Activated CD4-positive, CD25-positive, alpha-beta regulatory T cell (primary cell): ENCODE data around the gene UBTD1.
A peak's percentile ranks its signal among the peaks of the same experiment; 100 is the strongest.
"Not testable (repeated sequence)": the region's sequence is repeated elsewhere in the genome, so short reads cannot be mapped to it uniquely, and the experiment has no call there.

ENCODE experiments used
- DNase-seq, 4 experiments: peaks; one replicate each; lab custom pipeline; 2025; lab: John Stamatoyannopoulos, UW

UBTD1 gene

GRCh38 chr10:97498841-97499560, at the start of gene UBTD1:
UBTD1 (plus strand) TSS chr10:97498924; CDS start chr10:97499204, 280 bp downstream.
- peak in 3 of 4 experiments; percentile 6 to 25 (median 9) for DNase-seq

- no peak for DNase-seq
Measured at GRCh38 chr10:97450828-97451227, 47.9 kb upstream of the UBTD1 start.

GRCh38 chr10:97451605-97452004, 47.1 kb upstream of the UBTD1 start:
- no peak for DNase-seq

GRCh38 chr10:97452352-97452751, 46.4 kb upstream of the UBTD1 start:
- no peak for DNase-seq

GRCh38 chr10:97454330-97455036, 44.2 kb upstream of the UBTD1 start:
- DNase-seq: no peak

- DNase-seq: no peak
Measured at GRCh38 chr10:97456034-97456685, 42.6 kb upstream of the UBTD1 start.

GRCh38 chr10:97456686-97457065, 42.0 kb upstream of the UBTD1 start:
- no peak for DNase-seq

- no peak for DNase-seq
Measured at GRCh38 chr10:97459111-97459510, 39.6 kb upstream of the UBTD1 start.

- DNase-seq: no peak
Measured at GRCh38 chr10:97459933-97460332, 38.8 kb upstream of the UBTD1 start.

GRCh38 chr10:97462309-97462708, 36.4 kb upstream of the UBTD1 start:
- DNase-seq: no peak

- DNase-seq: peak in 2 of 4 experiments; percentile 5 to 7
Measured at GRCh38 chr10:97463363-97464132, 35.2 kb upstream of the UBTD1 start.

GRCh38 chr10:97464226-97464625, 34.5 kb upstream of the UBTD1 start:
- DNase-seq: no peak

GRCh38 chr10:97465982-97466381, 32.7 kb upstream of the UBTD1 start:
- DNase-seq: no peak

GRCh38 chr10:97466755-97467154, 32.0 kb upstream of the UBTD1 start:
- DNase-seq: no peak

- DNase-seq: no peak
Measured at GRCh38 chr10:97468162-97468561, 30.6 kb upstream of the UBTD1 start.

GRCh38 chr10:97468781-97469180, 29.9 kb upstream of the UBTD1 start:
- DNase-seq: not testable (repeated sequence)

GRCh38 chr10:97474918-97475317, 23.8 kb upstream of the UBTD1 start:
- no peak for DNase-seq

GRCh38 chr10:97475936-97476594, 22.7 kb upstream of the UBTD1 start:
- no peak for DNase-seq

GRCh38 chr10:97479410-97479809, 19.3 kb upstream of the UBTD1 start:
- not testable (repeated sequence) for DNase-seq

GRCh38 chr10:97479939-97480338, 18.8 kb upstream of the UBTD1 start:
- no peak for DNase-seq

GRCh38 chr10:97481071-97481470, 17.7 kb upstream of the UBTD1 start:
- DNase-seq: no peak

GRCh38 chr10:97482381-97482780, 16.3 kb upstream of the UBTD1 start:
- DNase-seq: no peak
